ENCODE data around the gene OTP.

The OTP gene

GRCh38 chr5:77637998-77638762 lies at the start of gene OTP:
Gene OTP (minus strand): TSS chr5:77638713. CDS start chr5:77638549, 164 bp downstream.
- DNase-seq, result no peak

- DNase-seq, result no peak
Observed at GRCh38 chr5:77683171-77683732, 44.7 kb upstream of the OTP start.

DNA sequence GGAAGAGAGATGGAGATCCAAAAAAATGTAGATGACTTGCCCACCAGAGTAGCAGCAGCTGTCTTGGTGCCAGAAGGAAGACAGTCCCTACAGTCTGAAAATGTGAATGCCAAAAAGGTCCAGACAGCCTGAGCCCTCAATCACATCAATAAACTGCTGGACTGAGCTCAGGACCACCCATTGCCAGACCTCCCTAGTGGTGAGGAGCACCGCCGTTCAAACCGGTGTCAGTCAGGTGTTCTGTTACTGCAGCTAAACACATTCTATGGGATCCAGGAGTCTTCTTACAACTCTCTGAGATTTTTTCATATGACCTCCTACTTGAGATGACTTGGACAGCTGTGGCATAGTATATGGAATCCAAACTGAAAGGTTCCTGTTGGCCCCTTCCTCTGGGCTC lies 32.0 kb upstream of the OTP start:
- DNase-seq, result no peak

DNA sequence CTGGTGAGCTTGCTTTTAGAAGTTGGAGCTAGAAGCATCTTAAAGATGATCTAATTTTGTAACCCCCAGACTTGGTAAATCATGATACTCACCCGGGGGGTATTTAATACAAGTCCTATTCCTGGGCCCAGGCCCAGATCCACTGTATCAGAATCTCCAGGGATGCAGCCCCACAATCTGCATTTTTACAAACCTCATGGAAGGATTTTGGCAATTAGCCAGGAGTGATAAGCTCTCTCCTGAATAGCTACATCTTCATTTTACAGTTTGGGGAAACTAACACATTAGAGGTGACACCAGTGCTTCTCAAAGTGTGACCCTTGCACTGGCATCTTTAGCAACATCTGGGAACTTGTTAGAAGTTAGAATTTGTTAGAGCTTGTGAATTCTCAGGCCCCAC lies 31.2 kb upstream of the OTP start:
- no peak for DNase-seq

DNA sequence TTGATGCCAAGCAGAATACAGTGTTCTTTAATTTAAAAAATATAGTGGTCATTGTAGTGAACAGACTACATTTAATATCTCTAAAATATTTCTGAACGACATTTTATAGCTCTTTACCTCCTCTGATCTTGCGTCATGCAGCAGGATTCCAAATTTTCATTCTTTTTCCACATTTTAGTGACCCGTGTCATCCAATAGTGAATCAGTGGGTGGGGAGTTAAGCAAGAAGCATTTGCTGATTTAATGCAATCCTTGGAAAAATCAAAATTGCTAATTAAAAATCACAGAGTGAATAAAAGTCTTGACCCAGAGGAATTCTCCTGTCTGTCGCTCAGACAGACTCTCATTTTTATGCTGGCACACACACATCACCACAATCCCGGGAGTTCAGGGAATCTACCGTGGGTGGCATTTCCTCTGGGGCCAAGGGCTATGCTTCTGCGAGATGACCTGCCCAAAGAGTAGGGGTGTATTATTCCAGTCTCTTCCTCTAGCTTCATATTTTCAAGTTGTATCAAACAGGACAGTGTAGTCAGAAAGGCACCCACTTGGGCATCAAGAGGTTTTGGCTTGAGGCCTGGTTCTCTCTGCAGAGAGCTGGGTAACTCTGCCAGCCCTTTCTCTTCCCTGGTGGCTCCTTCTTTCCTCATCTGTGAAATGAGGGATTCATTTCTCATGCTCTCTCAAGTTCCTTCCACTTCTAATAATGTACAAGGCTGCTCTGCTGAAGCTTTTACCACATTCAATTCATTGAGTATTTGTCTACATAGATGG lies 24.8 kb upstream of the OTP start:
- no peak for DNase-seq

DNA sequence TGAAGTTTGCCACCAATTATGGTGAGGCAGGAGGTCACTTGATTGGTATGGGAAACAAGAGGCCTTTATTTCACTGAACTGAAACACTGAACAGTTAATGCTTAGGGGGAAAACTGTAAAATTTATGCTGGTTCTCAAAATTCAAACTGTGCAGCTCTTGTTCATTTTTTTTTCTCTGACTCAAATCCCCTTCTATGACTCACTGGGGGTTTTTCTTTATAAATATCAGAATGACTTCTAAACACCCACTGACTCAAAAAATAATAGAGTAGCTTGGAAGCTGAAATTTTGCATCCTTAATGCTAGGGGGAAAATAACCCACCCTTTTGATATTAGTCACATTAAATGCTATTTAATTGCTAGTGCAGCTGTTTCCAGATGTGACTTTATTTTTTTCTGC lies 24.1 kb upstream of the OTP start:
- no peak for DNase-seq

GRCh38 chr5:77658662-77659061 lies 20.1 kb upstream of the OTP start:
- DNase-seq, result no peak

DNA sequence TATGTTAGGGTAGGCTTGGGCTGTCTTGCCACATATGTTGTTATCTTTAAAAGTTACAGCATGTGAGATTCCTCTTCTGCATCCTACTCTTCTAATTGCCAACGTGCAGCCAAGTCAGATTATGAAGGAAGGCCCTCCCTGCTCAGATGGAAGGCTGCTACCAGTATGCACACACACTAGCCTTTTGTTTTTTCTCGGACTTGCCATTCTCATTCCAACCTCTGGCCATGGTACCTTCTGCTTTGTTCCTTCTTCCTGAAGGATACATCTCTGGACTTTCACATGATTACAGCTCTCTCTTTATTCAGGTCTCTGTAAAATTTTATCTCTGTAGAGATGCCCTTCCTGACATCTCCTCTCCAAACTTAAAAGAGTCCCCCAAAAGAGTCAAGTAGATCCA lies 12.8 kb upstream of the OTP start:
- DNase-seq, result no peak

DNA sequence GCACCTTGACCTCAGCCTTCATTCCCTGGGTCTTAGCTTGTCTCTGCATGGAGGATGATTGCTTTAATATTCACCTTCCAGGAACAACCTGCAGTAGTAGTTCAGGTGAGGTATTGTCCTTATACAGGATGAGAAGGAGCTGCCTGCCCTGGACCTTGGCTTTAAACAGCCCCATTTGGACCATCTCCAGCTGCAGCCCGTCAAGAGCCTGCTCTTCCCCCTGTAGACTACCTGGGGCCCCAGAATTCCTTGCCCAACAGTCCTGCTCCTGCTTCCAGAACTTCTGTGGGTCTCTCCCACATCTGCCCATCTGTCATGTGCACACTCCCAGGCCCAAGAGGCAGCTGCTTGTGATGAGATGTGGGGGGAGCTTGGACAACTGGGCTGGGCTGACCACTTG lies 12.2 kb upstream of the OTP start:
- DNase-seq, result no peak

DNA sequence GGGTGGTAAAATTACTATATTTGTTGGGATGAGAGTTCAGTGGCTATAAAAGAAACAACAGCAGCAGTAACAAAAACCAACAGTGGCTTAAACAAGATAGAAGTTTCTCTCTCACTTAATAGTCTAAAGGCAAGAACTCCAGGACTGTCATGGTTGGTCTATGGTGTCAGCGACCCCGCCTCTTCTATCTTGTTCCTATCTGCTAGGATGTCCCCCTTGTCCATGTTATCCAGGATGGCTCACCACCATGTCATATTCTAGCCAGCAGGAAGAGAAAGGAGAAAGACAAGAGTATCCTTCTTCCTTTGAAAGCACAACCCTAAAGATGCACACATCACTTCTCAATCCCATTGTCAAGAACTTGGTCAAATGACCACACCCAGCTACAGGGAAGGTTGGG lies 11.3 kb upstream of the OTP start:
- DNase-seq, result no peak

DNA sequence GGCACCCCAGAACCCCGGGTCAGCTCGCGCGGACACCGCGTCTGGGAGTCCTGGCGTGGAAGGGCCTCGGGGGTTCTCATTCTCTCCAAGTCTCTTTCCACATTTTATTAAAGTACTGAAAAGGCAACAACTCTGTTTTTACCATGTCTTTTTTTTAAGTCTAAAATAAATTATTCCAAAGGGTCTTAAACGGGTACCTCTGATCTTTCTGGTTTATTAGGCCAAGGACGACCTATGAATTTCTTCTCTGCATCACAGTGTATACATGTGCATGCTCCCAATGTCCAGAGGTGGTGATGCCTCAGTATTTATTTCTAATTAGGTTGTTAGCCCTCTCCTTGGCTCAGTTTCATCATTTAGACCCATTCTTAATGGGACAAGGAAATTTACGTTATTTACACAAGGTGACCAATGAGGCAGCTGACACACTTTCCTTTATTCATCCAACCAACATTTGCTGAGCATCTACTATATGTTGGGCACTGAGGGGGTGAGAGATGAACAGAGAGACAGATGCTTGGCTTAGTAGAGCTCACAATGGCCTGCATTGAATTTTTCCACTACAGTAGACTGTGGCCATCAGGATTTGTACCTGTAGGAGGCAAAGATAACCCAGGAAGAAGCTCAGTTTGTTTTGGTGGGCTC lies 7.6 kb upstream of the OTP start:
- DNase-seq, result no peak

- DNase-seq, result no peak
Observed at GRCh38 chr5:77645158-77645994, 6.9 kb upstream of the OTP start.

- no peak for DNase-seq
Observed at GRCh38 chr5:77644371-77645157, 6.1 kb upstream of the OTP start.

GRCh38 chr5:77643654-77644370 lies 5.3 kb upstream of the OTP start:
- no peak for DNase-seq

DNA sequence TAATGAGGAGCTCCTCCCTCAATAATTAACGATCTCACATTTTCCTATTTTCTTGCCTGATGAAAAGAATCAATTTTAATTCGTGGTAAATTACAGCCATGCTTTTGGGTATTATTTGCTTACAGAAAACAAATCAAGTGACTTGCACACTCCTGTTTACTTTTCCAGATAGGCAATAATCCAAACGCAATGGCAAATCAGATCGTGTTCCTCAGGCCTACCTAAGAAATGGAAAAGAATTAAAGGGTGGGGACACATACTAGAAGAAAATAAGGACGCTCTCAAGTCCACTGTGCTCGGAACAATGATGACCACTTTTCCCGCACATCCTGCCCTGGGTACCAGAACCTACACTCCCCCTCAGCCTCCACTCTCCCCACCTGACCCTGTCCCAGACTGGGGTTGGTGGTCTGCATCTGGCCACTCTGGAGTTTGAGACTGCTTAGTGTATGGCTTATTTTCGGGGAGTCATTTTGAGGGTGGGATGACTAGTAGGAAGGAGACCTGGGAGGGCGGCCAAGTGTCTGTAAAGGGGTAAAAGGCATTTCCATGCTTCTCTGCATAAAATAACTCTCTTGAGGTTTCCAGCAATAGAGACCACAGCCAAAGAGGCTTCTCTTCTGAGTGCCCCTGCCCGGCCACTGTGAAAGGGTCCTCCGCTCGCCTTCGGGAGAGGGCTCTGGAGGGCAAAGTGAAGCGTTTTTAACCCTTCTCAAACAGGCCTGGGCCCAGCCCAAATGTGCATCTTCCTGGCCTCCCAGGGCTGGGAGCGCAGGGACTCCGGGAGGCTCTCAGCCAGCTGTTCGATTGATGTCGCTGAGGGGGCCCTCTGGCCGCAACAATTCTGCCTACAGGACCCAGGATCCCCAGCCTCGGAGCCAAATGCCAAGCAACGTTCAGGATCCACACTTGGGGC lies 4.5 kb upstream of the OTP start:
- DNase-seq, result no peak

- DNase-seq, result no peak
Observed at GRCh38 chr5:77641963-77642737, 3.6 kb upstream of the OTP start.

GRCh38 chr5:77641397-77641943 lies 3.0 kb upstream of the OTP start:
- DNase-seq, result no peak

DNA sequence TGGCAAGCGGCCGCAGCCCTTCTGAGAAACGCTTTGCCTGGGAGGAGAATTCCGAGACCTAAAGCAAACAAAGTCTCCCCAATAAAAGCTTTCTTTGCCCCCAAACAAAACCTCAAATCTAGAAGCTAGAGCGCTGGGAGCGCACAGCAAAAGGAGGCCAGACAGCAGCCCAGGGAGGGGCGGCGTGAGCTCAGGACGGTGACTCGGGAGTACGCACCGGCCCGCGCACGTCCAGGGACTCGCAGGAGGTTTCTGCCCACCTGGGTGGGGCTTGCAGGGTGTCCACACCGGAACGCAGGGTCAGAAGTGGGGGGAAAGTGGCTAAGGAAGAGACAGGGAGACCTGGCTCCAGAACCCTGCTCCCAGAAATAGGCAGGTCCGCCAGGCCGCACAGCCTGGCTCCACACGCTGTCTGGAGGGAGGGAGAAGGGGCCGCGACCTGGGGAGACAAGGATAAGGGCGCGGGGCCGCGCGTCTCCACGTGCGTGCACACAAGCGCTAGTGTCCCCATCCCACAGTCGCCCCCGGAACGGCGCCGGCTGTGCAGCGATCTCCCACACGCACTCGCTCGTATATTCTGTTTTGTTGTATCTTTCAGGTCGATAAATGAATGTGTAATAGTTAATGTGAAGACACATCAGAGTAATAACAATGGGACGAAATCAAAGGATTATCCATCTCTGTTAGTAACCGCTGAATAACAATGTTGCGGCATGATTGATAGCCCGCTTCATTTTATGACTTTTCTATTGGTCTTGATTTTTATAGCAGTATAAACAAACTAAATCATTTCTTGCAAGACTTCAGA lies 2.3 kb upstream of the OTP start:
- DNase-seq, result no peak
